Dermis blood vessel endothelial cell (primary cell): ENCODE results near the gene OR1S1. TPM values are rescaled to one million over a fixed set of nuclear protein-coding genes. Genes with fewer than 3 reads are reported as not detected.
"Not testable (repeated sequence)": the region's sequence is repeated elsewhere in the genome, so short reads cannot be mapped to it uniquely, and the experiment has no call there.

ENCODE experiments used
- DNase-seq: peaks from one replicate; pipeline ENCODE4 v3.0.0; 2010
- total RNA-seq: library from RNA; depleted of rRNA; stranded (reverse); fragments of >200 nt; gene quantifications from 2 replicates; pipeline ENCODE4 v1.2.3, GENCODE V29; 2014

Gene OR1S1
- total RNA-seq = not detected in 2 replicates

- not testable (repeated sequence) for DNase-seq
Measured at GRCh38 chr11:58212420-58212819, at the start of gene OR1S1. Gene OR1S1, plus strand, starts transcription at chr11:58212720.

DNA sequence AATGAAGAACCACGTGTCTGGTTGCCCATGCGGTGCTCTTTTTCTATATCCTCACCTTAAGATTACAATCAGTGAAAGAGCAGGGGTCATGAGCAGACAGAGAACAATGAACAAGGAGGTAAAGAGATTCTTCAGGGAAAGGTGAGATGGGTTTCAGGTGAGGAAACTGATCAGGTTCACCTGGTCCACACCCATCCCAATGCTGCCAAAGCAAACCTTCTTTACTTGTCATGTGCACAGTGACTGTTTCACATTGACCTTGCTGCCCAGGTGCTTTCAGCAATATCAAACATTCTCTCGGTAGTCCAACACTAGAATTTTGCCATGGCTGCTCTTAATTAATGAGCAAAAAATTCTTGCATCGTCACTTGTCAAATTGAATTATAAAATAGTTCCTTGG lies 48.1 kb upstream of the OR1S1 start:
- DNase-seq = no peak

DNA sequence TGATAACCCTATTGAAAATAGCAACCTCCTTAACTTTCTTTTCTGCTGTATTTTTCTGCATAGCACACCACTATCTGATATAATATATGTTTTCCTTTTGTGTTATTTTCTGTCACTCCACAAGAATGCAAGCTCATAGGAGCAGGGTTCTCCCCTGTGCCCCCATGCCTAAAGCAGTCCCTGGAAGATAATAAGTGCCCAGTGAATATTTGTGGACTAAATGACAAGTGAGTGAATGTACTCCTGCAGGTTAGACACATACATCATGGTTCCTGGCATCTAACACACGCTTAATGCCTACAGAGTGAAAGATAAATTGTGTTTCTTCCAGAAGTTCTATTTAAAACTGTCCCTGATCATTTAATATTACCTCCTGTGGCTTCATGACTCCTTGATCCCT lies 47.5 kb upstream of the OR1S1 start:
- no peak for DNase-seq

- DNase-seq = no peak
Measured at GRCh38 chr11:58165504-58166106, 46.9 kb upstream of the OR1S1 start.

DNA sequence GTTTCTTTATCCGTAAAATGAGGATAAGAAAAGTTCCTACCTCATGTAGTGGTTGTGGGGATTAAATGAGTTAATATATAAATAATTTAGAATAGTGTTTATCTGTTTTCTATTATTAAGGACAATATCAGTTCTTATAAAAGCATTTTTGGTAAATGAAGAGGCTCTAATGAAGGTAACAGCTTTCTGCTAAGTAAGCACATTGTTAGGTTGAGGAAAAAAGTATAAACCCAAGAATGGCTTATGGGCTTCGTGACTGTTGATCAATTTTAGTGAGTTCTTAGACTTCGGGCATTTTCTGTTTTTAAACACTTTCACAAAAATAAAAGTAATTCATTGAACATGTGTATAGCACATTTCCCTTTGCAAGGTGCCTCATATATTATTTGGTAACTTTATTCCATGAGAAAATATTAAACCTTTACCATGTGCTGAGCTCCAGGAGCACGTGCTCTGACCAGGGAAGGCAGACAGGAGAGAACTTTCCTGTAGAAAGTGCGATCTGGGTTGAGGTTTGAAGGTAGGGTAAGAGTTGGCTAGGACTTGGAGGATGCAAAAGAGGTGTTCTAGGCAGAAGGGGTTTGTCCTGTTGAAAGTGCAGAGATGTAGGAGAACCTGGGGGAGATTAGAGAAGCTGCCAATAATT lies 35.0 kb upstream of the OR1S1 start:
- DNase-seq = no peak

DNA sequence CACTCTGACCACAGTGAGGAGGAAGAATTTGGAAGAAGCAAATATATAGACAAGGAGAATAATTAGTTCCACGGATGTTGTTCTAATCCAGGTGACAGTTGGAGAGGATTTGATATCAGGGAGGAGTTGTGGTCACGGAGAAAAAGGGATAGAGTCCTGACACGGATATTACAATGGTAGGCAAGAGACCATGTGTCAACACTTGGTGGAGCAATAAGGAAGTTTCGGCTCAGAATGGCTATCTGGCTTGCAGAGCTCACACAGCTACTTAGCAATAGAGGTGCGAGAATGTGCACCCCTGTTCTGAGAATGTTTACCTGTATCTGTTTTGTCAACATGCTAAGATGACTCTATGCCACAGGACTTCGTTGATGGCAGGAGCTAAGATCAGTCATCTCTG lies 34.1 kb upstream of the OR1S1 start:
- no peak for DNase-seq

DNA sequence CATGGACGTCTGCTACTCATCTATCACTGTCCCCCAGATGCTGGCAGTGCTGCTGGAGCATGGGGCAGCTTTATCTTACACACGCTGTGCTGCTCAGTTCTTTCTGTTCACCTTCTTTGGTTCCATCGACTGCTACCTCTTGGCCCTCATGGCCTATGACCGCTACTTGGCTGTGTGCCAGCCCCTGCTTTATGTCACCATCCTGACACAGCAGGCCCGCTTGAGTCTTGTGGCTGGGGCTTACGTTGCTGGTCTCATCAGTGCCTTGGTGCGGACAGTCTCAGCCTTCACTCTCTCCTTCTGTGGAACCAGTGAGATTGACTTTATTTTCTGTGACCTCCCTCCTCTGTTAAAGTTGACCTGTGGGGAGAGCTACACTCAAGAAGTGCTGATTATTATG lies 32.9 kb upstream of the OR1S1 start:
- DNase-seq = no peak

DNA sequence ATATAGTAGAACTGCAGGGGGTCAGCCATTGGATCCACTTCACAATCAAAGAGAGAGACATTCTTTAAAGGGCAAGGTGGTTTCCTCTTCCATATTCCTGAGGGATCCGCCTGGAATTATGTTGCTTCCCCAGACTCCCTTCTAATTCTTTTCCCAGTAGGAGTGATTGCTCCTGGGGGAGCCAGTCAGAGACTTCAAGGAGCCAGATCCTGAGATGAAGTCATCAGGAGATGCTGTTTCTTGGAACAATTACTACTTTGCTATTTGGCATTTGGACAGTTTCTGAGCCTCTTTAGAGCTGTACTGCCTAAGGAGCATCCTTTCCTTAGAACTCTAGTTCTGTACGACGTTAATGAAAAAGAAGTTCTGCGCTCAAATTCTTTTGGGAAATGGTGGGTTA lies 25.6 kb upstream of the OR1S1 start:
- DNase-seq = no peak

DNA sequence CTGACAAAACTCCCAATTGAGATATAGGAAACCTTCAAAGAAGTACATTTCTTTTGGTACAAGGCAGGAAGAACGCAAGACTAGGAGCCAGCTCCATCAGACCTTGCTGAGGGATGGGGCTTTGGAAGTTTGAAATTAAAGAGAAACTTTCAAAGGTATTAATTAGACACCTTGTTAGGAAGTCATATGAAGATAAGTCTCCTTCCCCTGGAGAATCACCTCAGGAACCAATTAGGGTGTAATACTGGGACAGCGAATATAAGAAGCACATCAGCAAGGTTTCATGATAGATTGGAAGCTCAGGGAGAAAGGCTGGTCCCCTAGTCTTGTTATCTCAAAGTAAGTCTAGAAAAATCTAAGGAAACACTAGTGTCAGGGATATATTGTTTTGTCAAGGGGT lies 23.8 kb upstream of the OR1S1 start, which contains the start of gene OR9Q2:
TSS of gene OR9Q2 (plus strand) at position 301 of the 400 bp plus-strand sequence. CDS start 1,421 bp downstream, outside the sequence.
- no peak for DNase-seq

DNA sequence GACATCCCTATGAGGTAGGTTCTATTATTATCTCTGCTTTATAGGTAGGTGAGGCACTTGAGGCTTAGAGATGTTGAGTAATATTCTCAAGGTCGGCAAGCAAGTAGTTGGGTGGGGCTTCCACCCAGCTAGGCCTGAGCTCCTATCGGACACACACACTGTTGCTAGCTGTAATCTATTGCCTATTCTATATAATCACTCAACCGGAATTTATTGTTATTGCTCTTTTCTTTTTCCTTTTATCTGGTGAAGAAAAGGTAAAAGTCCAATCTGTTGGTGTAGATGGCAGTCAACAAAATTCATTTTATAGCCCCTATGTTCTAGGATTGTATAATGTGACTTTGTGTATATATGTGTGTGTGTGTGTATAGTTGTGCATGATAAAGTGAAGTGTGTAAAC lies 20.3 kb upstream of the OR1S1 start:
- no peak for DNase-seq

GRCh38 chr11:58193391-58193790 lies 19.1 kb upstream of the OR1S1 start:
- no peak for DNase-seq

DNA sequence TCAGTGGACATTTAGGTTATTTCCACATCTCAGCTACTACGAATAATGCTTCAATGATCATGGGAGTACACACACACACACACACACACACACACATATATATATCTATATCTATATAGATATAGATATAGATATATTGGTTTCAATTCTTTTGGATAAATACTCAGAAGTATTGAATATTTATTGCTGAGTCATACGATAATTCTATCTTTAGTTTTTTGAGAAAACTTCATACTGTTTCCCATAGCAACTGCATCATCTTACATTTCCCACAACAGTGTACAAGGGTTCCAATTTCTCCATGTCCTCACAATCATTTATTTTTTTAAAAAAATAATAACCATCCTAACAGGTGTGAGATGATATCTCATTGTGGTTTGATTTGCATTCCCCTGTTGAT lies 16.6 kb upstream of the OR1S1 start:
- DNase-seq = no peak

DNA sequence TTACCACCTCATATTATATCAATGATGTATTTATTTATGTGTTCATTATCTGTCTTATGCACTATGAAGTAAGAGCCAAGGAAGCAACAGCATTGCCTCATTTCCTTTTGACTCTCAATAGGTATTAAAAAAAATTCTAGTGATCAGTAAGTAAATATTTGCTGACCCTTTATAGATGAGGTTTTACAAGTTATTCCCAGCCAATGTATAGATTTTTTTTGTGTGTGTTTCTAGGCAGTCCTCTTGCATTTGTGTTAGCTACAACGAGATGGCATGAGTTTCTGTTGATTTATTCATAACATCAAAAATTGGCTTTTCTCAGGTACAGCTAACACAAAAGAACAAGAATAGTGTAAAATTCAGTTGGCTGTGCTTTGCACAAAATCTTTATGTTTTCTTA lies 13.2 kb upstream of the OR1S1 start:
- DNase-seq = no peak

DNA sequence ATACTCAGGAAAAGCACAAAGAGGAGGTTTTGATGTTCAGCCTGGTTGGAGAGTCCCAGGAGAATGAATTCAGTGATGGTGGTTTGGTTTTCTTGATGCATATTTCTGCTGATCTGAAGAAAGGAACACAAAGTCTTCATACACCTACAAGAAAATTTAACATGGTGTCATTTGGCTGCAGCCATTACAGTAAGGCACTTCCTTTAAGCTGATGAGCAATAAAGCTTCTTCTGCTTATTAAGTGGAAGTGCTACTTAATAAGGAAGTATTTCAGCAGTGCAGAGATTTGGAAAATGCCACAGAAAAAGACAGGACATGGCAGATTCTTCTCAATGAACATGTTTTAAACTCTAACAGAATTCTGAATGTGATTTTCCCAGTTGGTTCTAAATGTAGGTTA lies 8.5 kb upstream of the OR1S1 start, which contains the start of gene OR1S2:
TSS of gene OR1S2 (minus strand) at position 101 of the 400 bp plus-strand sequence. CDS start at position 101, 0 bp downstream.
- no peak for DNase-seq

- no peak for DNase-seq
Measured at GRCh38 chr11:58216476-58216875, 4.0 kb downstream of the OR1S1 start.

DNA sequence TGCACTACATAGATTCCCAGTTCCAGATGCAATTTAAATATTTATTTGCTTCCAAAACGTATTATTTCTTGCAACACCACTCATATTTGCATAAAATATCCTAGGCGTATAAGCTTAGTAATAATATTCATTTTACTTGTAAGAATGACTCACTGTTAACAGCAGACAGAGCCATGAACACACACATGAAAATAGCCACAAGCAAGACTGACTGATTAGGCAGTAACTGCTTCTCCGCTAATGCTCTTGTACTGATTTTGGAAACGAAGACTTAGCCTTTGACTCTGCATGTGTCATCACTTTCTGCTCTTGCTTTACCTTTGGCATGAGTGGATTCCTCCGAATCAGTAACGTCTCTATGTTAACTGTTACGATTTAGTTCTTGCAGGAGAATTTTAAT lies 10.2 kb downstream of the OR1S1 start:
- no peak for DNase-seq

DNA sequence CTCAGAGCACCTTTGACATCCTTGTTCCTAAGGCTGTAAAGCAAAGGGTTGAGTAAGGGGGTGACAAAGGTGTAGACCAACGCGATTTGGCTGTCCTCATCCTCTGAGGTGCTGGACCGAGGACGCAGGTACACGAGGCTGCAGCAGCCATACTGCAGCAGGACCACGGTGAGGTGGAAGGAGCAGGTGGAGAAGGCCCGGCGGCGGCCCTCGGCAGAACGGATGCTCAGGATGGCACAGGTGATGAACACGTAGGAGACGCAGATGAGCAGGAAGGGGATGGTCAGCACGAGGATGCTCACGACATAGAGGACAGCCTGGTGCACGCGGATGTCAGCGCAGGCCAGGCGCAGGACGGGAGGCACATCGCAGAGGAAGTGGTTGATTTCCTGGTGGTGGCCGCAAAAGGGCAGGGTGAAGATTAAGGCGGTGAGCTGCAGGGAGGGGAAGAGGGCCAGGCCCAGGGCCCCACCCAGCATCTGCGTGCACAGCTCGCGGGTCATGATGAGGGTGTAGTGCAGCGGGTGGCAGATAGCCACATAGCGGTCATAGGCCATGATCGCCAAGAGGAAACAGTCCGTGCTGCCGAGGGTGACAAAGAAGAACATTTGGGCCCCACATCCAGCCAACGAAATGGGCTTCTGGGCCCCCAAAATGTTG lies 15.6 kb downstream of the OR1S1 start:
- no peak for DNase-seq

GRCh38 chr11:58243954-58244353 lies 31.4 kb downstream of the OR1S1 start:
- DNase-seq = no peak

- no peak for DNase-seq
Measured at GRCh38 chr11:58254936-58255335, 42.4 kb downstream of the OR1S1 start.

DNA sequence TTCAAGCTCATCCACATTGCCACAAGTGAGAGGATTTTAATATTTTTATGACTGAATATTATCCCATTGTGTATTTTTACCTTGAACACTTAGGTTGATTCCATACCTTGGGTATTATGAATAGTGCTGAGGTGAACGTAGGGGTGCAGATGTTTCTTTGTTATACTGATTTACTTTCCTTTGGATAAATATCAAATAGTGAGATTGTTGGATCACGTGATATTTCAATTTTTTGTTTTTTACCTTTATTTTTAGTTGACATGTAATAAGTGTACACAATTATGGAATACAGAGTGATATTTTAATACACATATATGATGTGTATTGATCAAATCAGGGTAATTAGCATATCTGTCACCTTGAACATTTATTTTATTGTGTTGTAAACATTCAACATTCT lies 47.5 kb downstream of the OR1S1 start:
- DNase-seq = no peak
